ENCODE results near the gene ERC2.

Gene ERC2

DNA sequence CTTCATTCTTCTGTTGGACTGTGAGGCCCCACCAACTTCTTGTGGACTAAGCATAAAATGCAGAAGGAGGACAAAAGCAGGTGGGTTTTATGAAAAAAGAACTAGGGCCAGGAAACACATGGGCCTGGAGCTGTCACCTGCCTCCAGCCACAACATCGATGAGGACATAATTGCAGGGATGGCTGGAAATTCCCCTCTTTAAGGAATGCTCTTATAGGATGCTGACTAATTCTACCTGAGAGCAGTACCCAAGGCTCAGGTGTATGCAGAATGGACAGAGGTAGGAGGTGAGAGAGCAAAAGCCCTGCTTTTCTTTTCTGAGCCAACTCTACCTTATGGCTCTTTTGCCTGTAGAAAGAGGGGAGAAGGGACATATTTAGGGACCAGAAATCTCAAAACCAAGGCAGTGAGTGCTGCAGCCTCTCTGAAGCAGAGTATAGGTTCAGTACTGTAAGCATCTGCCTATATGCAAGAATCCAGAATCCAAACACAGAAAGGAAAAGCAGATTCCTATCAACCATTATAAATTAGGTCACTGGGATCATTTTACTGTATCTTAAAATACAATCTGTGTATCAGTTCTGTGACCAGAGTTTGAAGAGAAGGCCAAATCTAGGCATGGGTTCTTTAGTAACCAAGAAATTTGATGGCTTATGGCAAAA, 775.8 kb downstream of the ERC2 start:
- no peak overlapping the region for H3K27ac ChIP-seq

GRCh38 chr3:55691141-55691540, 777.1 kb downstream of the ERC2 start:
- no peak overlapping the region for H3K27ac ChIP-seq
- TF ChIP-seq ZFX (IDR thresholded peaks at IDR 0.05; ENCODE audit: borderline replicate concordance) (no peak), CTCF (IDR thresholded peaks at IDR 0.05) (no peak)

More for the DNA sequence above, 775.8 kb downstream of the ERC2 start:
- no peak for TF ChIP-seq CTCF (IDR thresholded peaks at IDR 0.05)
- TF ChIP-seq ZFX (IDR thresholded peaks at IDR 0.05; ENCODE audit: borderline replicate concordance) = no peak

GRCh38 chr3:55690726-55691125, 777.5 kb downstream of the ERC2 start:
- TF ChIP-seq CTCF (IDR thresholded peaks at IDR 0.05) (no peak), ZFX (IDR thresholded peaks at IDR 0.05; ENCODE audit: borderline replicate concordance) (no peak)
- no peak overlapping the region for H3K27ac ChIP-seq

- no peak for TF ChIP-seq ZFX (IDR thresholded peaks at IDR 0.05; ENCODE audit: borderline replicate concordance)
- no peak for TF ChIP-seq CTCF (IDR thresholded peaks at IDR 0.05)
- H3K27ac ChIP-seq = no peak overlapping the region
These were observed 778.1 kb downstream of the ERC2 start for GRCh38 chr3:55690177-55690576.

- no peak for TF ChIP-seq CTCF (IDR thresholded peaks at IDR 0.05)
- TF ChIP-seq ZFX (IDR thresholded peaks at IDR 0.05; ENCODE audit: borderline replicate concordance) = no peak
- H3K27ac ChIP-seq = no peak overlapping the region
These were observed 780.1 kb downstream of the ERC2 start for GRCh38 chr3:55688154-55688553.

GRCh38 chr3:55687526-55687925, 780.7 kb downstream of the ERC2 start:
- no peak overlapping the region for H3K27ac ChIP-seq
- TF ChIP-seq CTCF (IDR thresholded peaks at IDR 0.05) = no peak
- no peak for TF ChIP-seq ZFX (IDR thresholded peaks at IDR 0.05; ENCODE audit: borderline replicate concordance)

DNA sequence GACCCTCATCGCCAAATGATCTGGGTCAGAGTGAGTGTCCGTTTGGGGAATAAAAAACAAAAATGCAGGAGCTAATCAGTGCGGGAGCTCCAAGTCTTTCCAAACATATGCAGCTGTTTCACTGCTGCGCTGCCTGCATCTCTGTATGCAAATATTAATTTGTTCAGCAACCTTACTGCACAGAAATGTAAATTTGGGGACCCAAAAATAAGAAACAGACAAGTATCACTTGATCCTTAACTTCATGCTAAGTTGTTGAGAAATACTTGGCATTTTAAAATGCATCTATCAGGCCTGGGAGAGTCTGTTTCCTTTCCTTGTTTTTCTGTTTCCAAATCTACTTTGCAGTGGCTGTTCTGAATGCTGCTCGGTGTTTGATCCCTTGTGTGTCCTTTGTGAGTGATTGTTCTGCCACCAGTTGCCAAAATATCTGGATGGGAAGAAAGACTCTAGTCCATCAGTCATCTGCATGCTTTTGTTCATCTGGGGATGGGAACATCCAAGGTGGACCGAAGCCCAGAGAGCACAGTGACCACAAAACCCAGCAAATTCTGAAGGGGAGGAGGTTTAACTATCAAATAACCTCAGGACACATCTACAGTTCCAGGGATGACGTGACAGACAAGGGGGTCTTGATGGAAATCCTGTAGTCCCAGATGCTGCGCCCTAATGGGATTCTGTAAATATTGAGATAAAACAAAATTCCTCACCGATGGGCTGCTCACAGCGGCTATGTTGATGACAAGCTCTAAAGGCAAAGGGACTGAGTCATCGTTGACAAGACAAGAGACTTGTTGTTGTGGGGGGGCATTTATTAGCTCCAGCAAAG, 781.6 kb downstream of the ERC2 start:
- no peak for TF ChIP-seq CTCF (IDR thresholded peaks at IDR 0.05)
- TF ChIP-seq ZFX (IDR thresholded peaks at IDR 0.05; ENCODE audit: borderline replicate concordance) = no peak
- no peak overlapping the region for H3K27ac ChIP-seq

Measured in 22Rv1 (cell line).